Glutamatergic neuron (in vitro differentiated cells): ENCODE results near the gene LRRC26. TPM values are rescaled to one million over a fixed set of nuclear protein-coding genes. Genes with fewer than 3 reads are reported as not detected.

Source experiments
- DNase-seq: peaks from one replicate; pipeline ENCODE4 v3.0.0; 2022
- H3K27ac Mint-ChIP-seq: one replicate; pipeline ENCODE4 v1.8.0; 2020; ENCODE audit warnings: mild to moderate bottlenecking, mixed read lengths, inconsistent platforms; ENCODE audit not compliant: unreplicated experiment
- H3K27me3 Mint-ChIP-seq: one replicate; pipeline ENCODE4 v1.8.0; 2020; ENCODE audit warnings: mild to moderate bottlenecking, moderate library complexity, mixed read lengths, inconsistent platforms; ENCODE audit not compliant: unreplicated experiment
- H3K36me3 Mint-ChIP-seq: one replicate; pipeline ENCODE4 v1.8.0; 2020; ENCODE audit warnings: mild to moderate bottlenecking, mixed read lengths, inconsistent platforms; ENCODE audit not compliant: unreplicated experiment
- H3K4me1 Mint-ChIP-seq: one replicate; pipeline ENCODE4 v1.8.0; 2020; ENCODE audit warnings: mild to moderate bottlenecking, low read depth, mixed read lengths, inconsistent platforms; ENCODE audit not compliant: unreplicated experiment
- H3K4me3 Mint-ChIP-seq: one replicate; pipeline ENCODE4 v1.8.0; 2020; ENCODE audit warnings: mild to moderate bottlenecking, mixed read lengths, inconsistent platforms; ENCODE audit not compliant: unreplicated experiment
- H3K9me3 Mint-ChIP-seq: one replicate; pipeline ENCODE4 v1.8.0; 2020; ENCODE audit warnings: mild to moderate bottlenecking, moderate library complexity, mixed read lengths, inconsistent platforms; ENCODE audit not compliant: unreplicated experiment
- CTCF ChIP-seq: fragments of 200-600 bp; sonication (generic); IDR thresholded peaks from one replicate; pipeline ENCODE4 v1.5.0; 2021; ENCODE audit not compliant: partially characterized antibody, unreplicated experiment
- total RNA-seq: library from RNA; stranded (reverse); fragmentation: NEBNext Ultra II Directional; extraction: Animal tissue kit (Norgen Biotek cat#: 25700); gene quantifications from one replicate; pipeline ENCODE4 v1.2.1, GENCODE V29; 2021; ENCODE audit not compliant: unreplicated experiment

The LRRC26 gene
- total RNA-seq, 1 donor from 2014 or later = 0.98 TPM

GRCh38 chr9:137202966-137203365, 33.1 kb upstream of the LRRC26 start:
- Mint-ChIP-seq H3K27me3 (peaks cover 5% of the 10 kb centered on the region), H3K27ac (no peak overlapping the region), H3K4me3 (peak overlapping the region; percentile 15), H3K36me3 (peaks cover 5% of the 10 kb centered on the region), H3K4me1 (peaks cover 13% of the 10 kb centered on the region), H3K9me3 (peaks cover 12% of the 10 kb centered on the region)
- TF ChIP-seq CTCF = no peak
- no peak for DNase-seq

- no peak for DNase-seq
- TF ChIP-seq CTCF = no peak
- H3K4me3 Mint-ChIP-seq = peak overlapping the region; percentile 86
- H3K27me3 Mint-ChIP-seq = peaks cover 5% of the 10 kb centered on the region
- H3K27ac Mint-ChIP-seq = peak overlapping the region; percentile 82
- H3K4me1 Mint-ChIP-seq = peaks cover 8% of the 10 kb centered on the region
- peaks cover 5% of the 10 kb centered on the region for H3K9me3 Mint-ChIP-seq
- H3K36me3 Mint-ChIP-seq = no peaks in the 10 kb centered on the region
These were observed 31.5 kb upstream of the LRRC26 start for GRCh38 chr9:137201205-137201868.

- Mint-ChIP-seq H3K27me3 (peaks cover 5% of the 10 kb centered on the region), H3K36me3 (no peaks in the 10 kb centered on the region), H3K9me3 (peaks cover 4% of the 10 kb centered on the region), H3K4me1 (peaks cover 7% of the 10 kb centered on the region), H3K4me3 (peak within 1 kb of the TSS; percentile 86), H3K27ac (peak within 1 kb of the TSS; percentile 82)
- no peak for TF ChIP-seq CTCF
- peak; percentile 99 for DNase-seq
These were observed 30.7 kb upstream of the LRRC26 start, which contains the start of gene TPRN for GRCh38 chr9:137200311-137201204. Gene TPRN, minus strand, starts transcription at chr9:137200741. Its CDS starts 30 bp downstream, at chr9:137200711.

- DNase-seq = peak; percentile 39
- Mint-ChIP-seq H3K4me1 (peaks cover 7% of the 10 kb centered on the region), H3K9me3 (peaks cover 3% of the 10 kb centered on the region), H3K27me3 (peaks cover 5% of the 10 kb centered on the region), H3K27ac (no peak overlapping the region), H3K4me3 (peak overlapping the region; percentile 81), H3K36me3 (no peaks in the 10 kb centered on the region)
- TF ChIP-seq CTCF = no peak
These were observed 29.7 kb upstream of the LRRC26 start for GRCh38 chr9:137199411-137200121.
